Esophagus muscularis mucosa (tissue), 4 donors: ENCODE results near the gene TMEM202. TPM values are rescaled to one million over a fixed set of nuclear protein-coding genes. Genes with fewer than 3 reads are reported as not detected.

ENCODE experiments used
- DNase-seq: peaks from one replicate; pipeline ENCODE4 v3.0.0-alpha.2; 2017; ENCODE audit errors: extremely low spot score
- H3K27ac ChIP-seq, 4 donors: fragments of 200-600 bp; sonication (generic); replicated peaks in 1 of 4; 1 replicate in 3 of 4; 2 replicates in 1 of 4; pipeline ENCODE4 v1.5.1; 2016 to 2019; ENCODE audit warnings: mild to moderate bottlenecking in 1 of 4
- H3K27me3 ChIP-seq, 4 donors: fragments of 200-600 bp; sonication (generic); one replicate each; pipeline versions ENCODE4 v1.5.1 to v1.6.0; 2016 to 2019
- H3K36me3 ChIP-seq, 4 donors: fragments of 200-600 bp; sonication (generic); one replicate each; pipeline ENCODE4 v1.5.1; 2016 to 2019
- H3K4me1 ChIP-seq, 4 donors: fragments of 200-600 bp; sonication (generic); one replicate each; pipeline ENCODE4 v1.5.1; 2016 to 2019
- H3K4me3 ChIP-seq, 4 donors: fragments of 200-600 bp; sonication (generic); 1 replicate in 2 of 4; 2 replicates in 2 of 4; pipeline ENCODE4 v1.5.1; 2016 to 2019; ENCODE audit warnings: mild to moderate bottlenecking in 4 of 4, moderate library complexity in 1 of 4
- H3K9me3 ChIP-seq, 4 donors: fragments of 200-600 bp; sonication (generic); 1 replicate in 3 of 4; 2 replicates in 1 of 4; pipeline ENCODE4 v1.5.1; 2016 to 2019
- EP300 ChIP-seq: sonication (generic); formaldehyde crosslinking; IDR thresholded peaks from one replicate; pipeline ENCODE4 v1.6.1; 2017; ENCODE audit warnings: antibody characterized with exemption
- POLR2A ChIP-seq: fragments of 450-650 bp; IDR thresholded peaks from one replicate; pipeline ENCODE4 v1.6.1; 2017; ENCODE audit warnings: antibody characterized with exemption, moderate library complexity, mild to moderate bottlenecking, low read depth
- POLR2AphosphoS5 ChIP-seq, 2 donors: sonication (generic); formaldehyde crosslinking; IDR thresholded peaks; one replicate each; pipeline ENCODE4 v1.6.1; 2017; ENCODE audit warnings: antibody characterized with exemption in 2 of 2
- WGBS: methylation state at CpG from one replicate; pipeline ENCODE4 v1.1.5; 2018; 5-methylcytosine and 5-hydroxymethylcytosine counted together
- intact Hi-C: fragments of 100-400 bp; cut with DNase I; formaldehyde crosslinking; loops from one replicate; pipeline ENCODE4 v1.15.1; 2023
- total RNA-seq, 4 donors: library from RNA; depleted of rRNA; stranded (reverse); fragments of >200 nt; gene quantifications; one replicate each; pipeline versions ENCODE4 v1.1.0 to v1.2.1, GENCODE V29; 2016
- TF ChIP-seq, protein P1 (sequence below), 3 experiments: fragments of 200-600 bp in 2 of 3; fragments of 450-650 bp in 1 of 3; sonication (generic) in 2 of 3; IDR thresholded peaks; one replicate each; pipeline ENCODE4 v1.5.1; 2017 to 2019; ENCODE audit warnings: antibody characterized with exemption in 3 of 3, mild to moderate bottlenecking in 2 of 3, moderate library complexity in 1 of 3

The TMEM202 gene
- total RNA-seq, 4 donors from 2014 or later = not detected

DNA sequence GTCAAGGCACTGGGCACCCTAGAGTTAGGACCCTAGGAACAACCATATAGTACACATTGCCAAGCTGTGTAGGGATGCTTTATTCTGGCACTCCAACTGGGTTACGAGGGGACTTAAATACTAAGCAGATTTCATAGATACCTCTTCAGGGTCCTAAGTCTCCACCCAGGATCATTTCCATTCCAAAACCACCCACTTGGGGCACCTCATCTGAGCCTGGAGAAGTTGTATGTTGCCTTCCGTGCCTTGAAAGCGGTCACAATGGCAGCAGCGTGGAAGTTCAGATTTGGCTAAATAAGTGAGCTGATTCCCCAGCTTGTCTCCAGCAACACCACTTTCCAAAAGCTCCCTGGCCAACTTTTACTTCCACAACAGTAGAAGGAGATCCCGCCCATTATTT, 4.6 kb downstream of the TMEM202 start:
- Histone ChIP-seq H3K27me3 (peaks cover 0 to 61% (median 0%) of the 10 kb centered on the region in 4 donors), H3K4me3 (no peak overlapping the region), H3K4me1 (peaks cover 0 to 5% (median 0%) of the 10 kb centered on the region in 4 donors), H3K36me3 (no peaks in the 10 kb centered on the region), H3K9me3 (no peaks in the 10 kb centered on the region), H3K27ac (no peak overlapping the region)
- intact Hi-C loops = no loop called here
- no peak for DNase-seq
- WGBS = 88% methylated on average over 5 of the region's 5 CpGs
- TF ChIP-seq EP300 (no peak), POLR2AphosphoS5 (IDR thresholded peaks at IDR 0.05) (no peak), POLR2A (no peak)
- TF ChIP-seq, protein P1, sequence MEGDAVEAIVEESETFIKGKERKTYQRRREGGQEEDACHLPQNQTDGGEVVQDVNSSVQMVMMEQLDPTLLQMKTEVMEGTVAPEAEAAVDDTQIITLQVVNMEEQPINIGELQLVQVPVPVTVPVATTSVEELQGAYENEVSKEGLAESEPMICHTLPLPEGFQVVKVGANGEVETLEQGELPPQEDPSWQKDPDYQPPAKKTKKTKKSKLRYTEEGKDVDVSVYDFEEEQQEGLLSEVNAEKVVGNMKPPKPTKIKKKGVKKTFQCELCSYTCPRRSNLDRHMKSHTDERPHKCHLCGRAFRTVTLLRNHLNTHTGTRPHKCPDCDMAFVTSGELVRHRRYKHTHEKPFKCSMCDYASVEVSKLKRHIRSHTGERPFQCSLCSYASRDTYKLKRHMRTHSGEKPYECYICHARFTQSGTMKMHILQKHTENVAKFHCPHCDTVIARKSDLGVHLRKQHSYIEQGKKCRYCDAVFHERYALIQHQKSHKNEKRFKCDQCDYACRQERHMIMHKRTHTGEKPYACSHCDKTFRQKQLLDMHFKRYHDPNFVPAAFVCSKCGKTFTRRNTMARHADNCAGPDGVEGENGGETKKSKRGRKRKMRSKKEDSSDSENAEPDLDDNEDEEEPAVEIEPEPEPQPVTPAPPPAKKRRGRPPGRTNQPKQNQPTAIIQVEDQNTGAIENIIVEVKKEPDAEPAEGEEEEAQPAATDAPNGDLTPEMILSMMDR (IDR thresholded peaks at IDR 0.05) = no peak

DNA sequence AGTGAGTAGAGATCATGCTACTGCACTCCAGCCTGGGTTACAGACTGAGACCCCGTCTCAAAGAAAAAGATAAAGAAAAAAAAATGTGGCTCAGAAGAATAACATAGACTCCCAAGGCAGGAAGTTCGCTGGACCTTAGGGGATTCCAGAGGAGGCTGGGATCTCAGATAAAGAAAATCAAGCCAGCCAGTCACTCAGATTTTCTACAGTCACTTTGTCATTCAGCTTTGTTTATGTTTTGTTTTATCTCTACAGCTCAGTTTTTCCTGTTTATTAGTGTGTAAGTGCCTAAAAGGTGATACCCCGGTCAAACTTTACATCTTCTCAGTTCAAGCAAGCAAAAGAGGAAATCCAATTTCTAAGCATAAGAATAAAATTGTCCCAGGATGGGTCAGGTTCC, 6.3 kb downstream of the TMEM202 start:
- Histone ChIP-seq H3K4me1 (peaks cover 0 to 5% (median 0%) of the 10 kb centered on the region in 4 donors), H3K27me3 (peaks cover 0 to 58% (median 0%) of the 10 kb centered on the region in 4 donors), H3K27ac (no peak overlapping the region), H3K4me3 (no peak overlapping the region), H3K36me3 (no peaks in the 10 kb centered on the region), H3K9me3 (no peaks in the 10 kb centered on the region)
- TF ChIP-seq POLR2A (no peak), EP300 (no peak), POLR2AphosphoS5 (IDR thresholded peaks at IDR 0.05) (no peak)
- TF ChIP-seq, protein P1 (IDR thresholded peaks at IDR 0.05) = no peak
- intact Hi-C loops = no loop called here
- 53% methylated on average over 3 of the region's 3 CpGs for WGBS
- DNase-seq = no peak

DNA sequence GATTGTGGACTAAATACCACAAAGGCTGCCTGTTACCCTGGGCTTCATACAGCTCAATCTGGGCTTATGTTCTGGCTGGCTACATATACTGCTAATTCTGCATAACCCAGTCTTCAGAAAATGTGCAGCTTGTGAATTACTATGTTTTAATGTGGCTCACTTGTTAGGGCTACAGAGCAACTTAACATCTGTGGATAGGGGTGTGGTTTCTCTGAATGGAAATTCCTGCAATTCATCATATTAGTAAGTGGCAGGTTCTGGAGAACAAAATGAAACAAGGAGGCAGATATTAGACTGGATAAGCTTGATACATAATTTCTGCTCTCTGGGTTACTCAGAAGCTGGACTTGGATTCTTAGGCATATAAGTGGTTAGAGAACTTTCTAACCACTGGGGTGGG, 6.7 kb downstream of the TMEM202 start:
- no peak for TF ChIP-seq POLR2AphosphoS5 (IDR thresholded peaks at IDR 0.05)
- TF ChIP-seq, protein P1 (IDR thresholded peaks at IDR 0.05) = no peak
- no peak for TF ChIP-seq EP300
- TF ChIP-seq POLR2A = no peak
- Histone ChIP-seq H3K9me3 (no peaks in the 10 kb centered on the region), H3K4me1 (peaks cover 0 to 5% (median 0%) of the 10 kb centered on the region in 4 donors), H3K27ac (no peak overlapping the region), H3K36me3 (no peaks in the 10 kb centered on the region), H3K4me3 (no peak overlapping the region), H3K27me3 (peaks cover 0 to 58% (median 0%) of the 10 kb centered on the region in 4 donors)
- DNase-seq = no peak
- intact Hi-C loops = no loop called here

DNA sequence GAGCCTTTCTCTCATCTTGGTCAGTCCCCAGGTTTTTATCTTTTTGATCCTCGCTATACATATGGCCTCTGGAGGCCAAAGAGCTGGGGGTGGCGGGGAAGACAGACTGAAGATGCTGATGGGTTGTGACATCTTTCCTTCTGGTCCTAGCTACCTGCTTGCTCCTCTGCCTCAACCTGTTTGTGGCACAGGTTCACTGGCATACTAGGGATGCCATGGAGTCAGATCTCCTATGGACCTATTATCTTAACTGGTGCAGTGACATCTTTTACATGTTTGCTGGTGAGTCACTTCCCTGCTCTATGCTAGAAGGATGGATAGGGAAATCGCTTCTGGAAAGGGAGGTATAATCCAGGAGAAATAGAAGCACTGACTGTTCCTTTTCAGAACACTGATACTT, 8.8 kb downstream of the TMEM202 start:
- intact Hi-C loops = no loop called here
- Histone ChIP-seq H3K36me3 (no peaks in the 10 kb centered on the region), H3K4me1 (peaks cover 0 to 5% (median 0%) of the 10 kb centered on the region in 4 donors), H3K27me3 (peaks cover 0 to 54% (median 0%) of the 10 kb centered on the region in 4 donors), H3K4me3 (no peak overlapping the region), H3K27ac (no peak overlapping the region), H3K9me3 (no peaks in the 10 kb centered on the region)
- no peak for DNase-seq
- no peak for TF ChIP-seq POLR2A
- TF ChIP-seq, protein P1 (IDR thresholded peaks at IDR 0.05) = no peak
- WGBS = 73% methylated on average over 3 of the region's 3 CpGs

DNA sequence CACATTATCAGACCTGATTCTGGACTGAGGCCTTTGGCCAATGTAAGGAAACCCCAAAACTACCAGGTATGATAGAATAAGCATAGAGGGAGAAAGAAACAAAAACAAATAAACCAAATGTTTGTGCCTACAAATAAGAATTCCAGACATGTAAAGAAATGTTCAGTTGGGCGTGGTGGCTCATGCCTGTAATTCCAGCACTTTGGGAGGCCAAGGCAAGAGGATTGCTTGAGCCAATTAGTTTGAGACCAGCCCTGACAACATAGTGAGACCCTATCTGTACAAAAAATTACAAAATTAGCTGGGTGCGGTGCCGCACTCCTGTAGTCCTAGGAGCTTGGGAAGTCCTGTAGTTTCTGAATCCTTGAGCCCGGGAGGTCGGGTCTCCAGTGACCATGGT, 13.0 kb downstream of the TMEM202 start:
- Histone ChIP-seq H3K36me3 (no peaks in the 10 kb centered on the region), H3K4me3 (no peak overlapping the region), H3K9me3 (no peaks in the 10 kb centered on the region), H3K4me1 (no peaks in the 10 kb centered on the region), H3K27ac (no peak overlapping the region), H3K27me3 (peaks cover 0 to 23% (median 0%) of the 10 kb centered on the region in 4 donors)
- intact Hi-C loops = no loop called here
- no peak for DNase-seq
- TF ChIP-seq POLR2AphosphoS5 (IDR thresholded peaks at IDR 0.05) (no peak), POLR2A (no peak), EP300 (no peak)
- TF ChIP-seq, protein P1 (IDR thresholded peaks at IDR 0.05) = no peak
- 86% methylated on average over 5 of the region's 5 CpGs for WGBS
